HEK293 (cell line): Measurements from ENCODE around the gene GET3.

Experiments
- CTCF ChIP-seq: fragments of 450-650 bp; formaldehyde crosslinking; IDR thresholded peaks from 2 replicates; pipeline ENCODE4 v1.5.1; 2016; ENCODE audit warnings: missing biosample characterization, missing genetic modification characterization
- EGR2 ChIP-seq: fragments of 450-650 bp; formaldehyde crosslinking; IDR thresholded peaks from 2 replicates; pipeline ENCODE4 v1.5.1; 2016; ENCODE audit warnings: low read depth, missing biosample characterization, missing genetic modification characterization
- PRDM1 ChIP-seq: fragments of 450-650 bp; formaldehyde crosslinking; IDR thresholded peaks from 2 replicates; pipeline ENCODE4; 2016; ENCODE audit warnings: missing biosample characterization, missing genetic modification characterization
- TCF7L2 ChIP-seq: IDR thresholded peaks from 2 replicates; pipeline ENCODE4 v1.6.1; 2011; ENCODE audit warnings: low read depth, mild to moderate bottlenecking, inconsistent platforms, low read length, moderate library complexity, borderline replicate concordance
- ZNF121 ChIP-seq: fragments of 450-650 bp; formaldehyde crosslinking; IDR thresholded peaks from 2 replicates; pipeline ENCODE4 v1.5.1; 2016; ENCODE audit warnings: missing biosample characterization, missing genetic modification characterization
- ZNF449 ChIP-seq: fragments of 450-650 bp; formaldehyde crosslinking; IDR thresholded peaks from 2 replicates; pipeline ENCODE4 v1.5.1; 2017; ENCODE audit warnings: missing biosample characterization, mild to moderate bottlenecking, missing genetic modification characterization, moderate library complexity
- ZNF548 ChIP-seq: fragments of 450-650 bp; formaldehyde crosslinking; IDR thresholded peaks from 2 replicates; pipeline ENCODE4 v1.5.1; 2016; ENCODE audit warnings: missing biosample characterization, missing genetic modification characterization
- ZNF621 ChIP-seq: fragments of 450-650 bp; formaldehyde crosslinking; IDR thresholded peaks from 2 replicates; pipeline ENCODE4 v1.5.1; 2017; ENCODE audit warnings: missing biosample characterization, missing genetic modification characterization

- TF ChIP-seq CTCF (tag by site-specific recombination), result no peak
- TF ChIP-seq EGR2, result no peak
- TF ChIP-seq ZNF548 (tag by site-specific recombination), result no peak
- no peak for TF ChIP-seq TCF7L2
- TF ChIP-seq ZNF121 (tag by site-specific recombination), result no peak
- TF ChIP-seq PRDM1 (tag by site-specific recombination), result no peak
- no peak for TF ChIP-seq ZNF449 (tag by site-specific recombination)
- TF ChIP-seq ZNF621 (tag by site-specific recombination), result no peak
Observed at GRCh38 chr19:12698138-12698537, 39.2 kb upstream of the GET3 start.
